H1 (cell line): ENCODE measurements around the gene ZC2HC1C. TPM values are rescaled to one million over a fixed set of nuclear protein-coding genes. Genes with fewer than 3 reads are reported as not detected.

Source experiments
- CTCF ChIA-PET: fragments of 300-600 bp; sonication (Branson Sonifier 250); formaldehyde crosslinking; loops from one replicate; lab custom pipeline; 2021; ENCODE audit not compliant: partially characterized antibody; lab: Charles Lee
- POLR2A ChIA-PET: fragments of 300-600 bp; sonication (Branson Sonifier 250); formaldehyde crosslinking; loops from one replicate; lab custom pipeline; 2021; ENCODE audit warnings: inconsistent platforms; ENCODE audit not compliant: partially characterized antibody; lab: Charles Lee
- DNase-seq, 2 experiments: peaks; one replicate each; pipeline versions ENCODE4 v3.0.0 to v3.0.0-alpha.2; 2010 to 2022; ENCODE audit warnings: low spot score in 2 of 2, low read depth in 1 of 2, mixed read lengths in 1 of 2
- FAIRE-seq: peaks from 2 replicates; lab custom pipeline; 2011; peaks lifted over from hg19 to GRCh38; lab: Jason Lieb, UNC
- H2AFZ ChIP-seq: 2 replicates; pipeline ENCODE4 v1.8.1; 2012; ENCODE audit warnings: low read length, inconsistent platforms
- H2AK5ac ChIP-seq: 2 replicates; pipeline ENCODE4 v1.6.1; 2013; ENCODE audit warnings: low read depth, low read length
- H2BK120ac ChIP-seq: replicated peaks from 2 replicates; pipeline ENCODE3; 2013; ENCODE audit warnings: low read depth, low read length, inconsistent platforms
- H2BK12ac ChIP-seq: 2 replicates; pipeline ENCODE4 v1.6.1; 2013; ENCODE audit warnings: low read depth, low read length
- H2BK15ac ChIP-seq: 2 replicates; pipeline ENCODE4 v1.6.1; 2013; ENCODE audit warnings: low read length
- H2BK20ac ChIP-seq: 2 replicates; pipeline ENCODE4 v1.6.1; 2013; ENCODE audit warnings: low read length
- H2BK5ac ChIP-seq: 2 replicates; pipeline ENCODE4 v1.6.1; 2013; ENCODE audit warnings: low read depth, low read length
- H3K14ac ChIP-seq: 2 replicates; pipeline ENCODE4 v1.6.1; 2013; ENCODE audit warnings: inconsistent platforms; ENCODE audit not compliant: insufficient read length
- H3K18ac ChIP-seq: 2 replicates; pipeline ENCODE4 v1.6.1; 2013; ENCODE audit warnings: low read length; ENCODE audit errors: extremely low read depth
- H3K23ac ChIP-seq: 2 replicates; pipeline ENCODE4 v1.6.1; 2013; ENCODE audit warnings: inconsistent platforms; ENCODE audit not compliant: insufficient read length
- H3K23me2 ChIP-seq: 2 replicates; pipeline ENCODE4 v1.6.1; 2013; ENCODE audit warnings: low read depth, low read length
- H3K27ac ChIP-seq: 2 replicates; pipeline ENCODE4 v1.6.1; 2011; ENCODE audit warnings: low read depth, low read length, inconsistent platforms
- H3K27me3 ChIP-seq, 4 experiments: replicated peaks in 1 of 4; 1 replicate in 1 of 4; 2 replicates in 3 of 4; pipeline versions ENCODE4 v1.6.1 to v1.8.1; 2011 to 2013; ENCODE audit warnings: low read length in 3 of 4, mild to moderate bottlenecking in 3 of 4, inconsistent platforms in 2 of 4, mixed read lengths in 2 of 4, moderate library complexity in 1 of 4; ENCODE audit not compliant: control insufficient read depth in 3 of 4, insufficient read depth in 3 of 4; ENCODE audit errors: extremely low read depth in 1 of 4
- H3K36me3 ChIP-seq, 4 experiments: 2 replicates each; pipeline versions ENCODE4 v1.6.1 to v1.8.1; 2011 to 2013; ENCODE audit warnings: mild to moderate bottlenecking in 4 of 4, low read length in 3 of 4, moderate library complexity in 2 of 4, control low read depth in 1 of 4, inconsistent platforms in 1 of 4; ENCODE audit not compliant: insufficient read depth in 4 of 4, control insufficient read depth in 2 of 4
- H3K4ac ChIP-seq: replicated peaks from 2 replicates; pipeline ENCODE3; 2013; ENCODE audit warnings: low read length, low read depth, mixed read lengths, inconsistent platforms; ENCODE audit not compliant: insufficient read length
- H3K4me1 ChIP-seq, 4 experiments: replicated peaks in 1 of 4; 1 replicate in 1 of 4; 2 replicates in 3 of 4; pipeline versions ENCODE4 v1.6.1 to v1.8.1; 2011 to 2013; ENCODE audit warnings: low read length in 3 of 4, inconsistent platforms in 2 of 4, mixed read lengths in 1 of 4; ENCODE audit not compliant: insufficient read depth in 4 of 4, control insufficient read depth in 3 of 4
- H3K4me2 ChIP-seq, 2 experiments: 2 replicates each; pipeline versions ENCODE4 v1.6.1 to v1.8.1; 2011 to 2013; ENCODE audit warnings: low read depth in 2 of 2, low read length in 2 of 2, control low read depth in 1 of 2, inconsistent platforms in 1 of 2, mild to moderate bottlenecking in 1 of 2; ENCODE audit not compliant: insufficient read depth in 1 of 2
- H3K4me3 ChIP-seq, 4 experiments: fragments of 200-600, 300-600 bp in 1 of 4; sonication (generic), shearing (Covaris generic), sonication (Bioruptor Twin) in 1 of 4; 2 replicates each; pipeline versions ENCODE4 v1.5.1 to v1.8.1; 2011 to 2016; ENCODE audit warnings: low read length in 4 of 4, low read depth in 3 of 4, control low read depth in 2 of 4, inconsistent platforms in 2 of 4, mild to moderate bottlenecking in 2 of 4, mixed read lengths in 1 of 4, moderate library complexity in 1 of 4; ENCODE audit not compliant: insufficient read depth in 2 of 4; ENCODE audit errors: extremely low read depth in 1 of 4
- H3K56ac ChIP-seq: replicated peaks from 2 replicates; pipeline ENCODE3; 2013; ENCODE audit warnings: low read depth, mild to moderate bottlenecking, mixed read lengths, low read length, inconsistent platforms; ENCODE audit not compliant: insufficient read length
- H3K79me1 ChIP-seq: 2 replicates; pipeline ENCODE4 v1.6.1; 2013; ENCODE audit warnings: low read depth, low read length, control low read depth
- H3K79me2 ChIP-seq, 2 experiments: 2 replicates each; pipeline versions ENCODE4 v1.6.1 to v1.8.1; 2012 to 2013; ENCODE audit warnings: low read length in 2 of 2, mild to moderate bottlenecking in 2 of 2, inconsistent platforms in 1 of 2; ENCODE audit not compliant: insufficient read depth in 2 of 2, control insufficient read depth in 1 of 2
- H3K9ac ChIP-seq, 4 experiments: replicated peaks in 1 of 4; 1 replicate in 1 of 4; 2 replicates in 3 of 4; pipeline versions ENCODE4 v1.6.1 to v1.8.1; 2011 to 2013; ENCODE audit warnings: low read depth in 3 of 4, low read length in 3 of 4, control low read depth in 2 of 4, mild to moderate bottlenecking in 2 of 4, moderate library complexity in 2 of 4, inconsistent platforms in 1 of 4; ENCODE audit errors: extremely low read depth in 1 of 4
- H3K9me3 ChIP-seq, 2 experiments: 2 replicates each; pipeline versions ENCODE4 v1.6.1 to v1.8.1; 2012 to 2013; ENCODE audit warnings: mild to moderate bottlenecking in 2 of 2, moderate library complexity in 2 of 2, control low read depth in 1 of 2, inconsistent platforms in 1 of 2, low read depth in 1 of 2, low read length in 1 of 2, mixed read lengths in 1 of 2; ENCODE audit not compliant: insufficient read depth in 2 of 2
- H4K20me1 ChIP-seq, 2 experiments: replicated peaks in 1 of 2; 2 replicates each; pipeline versions ENCODE3 to v1.8.1; 2011 to 2013; ENCODE audit warnings: inconsistent platforms in 2 of 2, low read length in 2 of 2, mild to moderate bottlenecking in 1 of 2; ENCODE audit not compliant: insufficient read depth in 2 of 2, control insufficient read depth in 1 of 2
- H4K5ac ChIP-seq: 2 replicates; pipeline ENCODE4 v1.6.1; 2013; ENCODE audit warnings: low read length, low read depth, mixed read lengths, inconsistent platforms; ENCODE audit not compliant: insufficient read length
- H4K8ac ChIP-seq: 2 replicates; pipeline ENCODE4 v1.8.0; 2013; ENCODE audit warnings: mild to moderate bottlenecking, moderate library complexity, low read length, inconsistent platforms; ENCODE audit not compliant: insufficient read depth; ENCODE audit errors: extremely low read depth
- H4K91ac ChIP-seq: replicated peaks from 2 replicates; pipeline ENCODE3; 2013; ENCODE audit warnings: low read length, mixed read lengths, inconsistent platforms; ENCODE audit not compliant: insufficient read length
- BCL11A ChIP-seq, 2 experiments: IDR thresholded peaks; one replicate each; pipeline ENCODE4 v1.6.1; 2011; ENCODE audit warnings: low read depth in 2 of 2, low read length in 2 of 2, mild to moderate bottlenecking in 2 of 2
- BRCA1 ChIP-seq: IDR thresholded peaks from 2 replicates; pipeline ENCODE4 v1.6.1; 2012; ENCODE audit warnings: low read depth, low read length, improper control_type of control experiment
- CHD2 ChIP-seq: IDR thresholded peaks from 2 replicates; pipeline ENCODE4 v1.6.1; 2012; ENCODE audit warnings: low read length, improper control_type of control experiment
- EP300 ChIP-seq, 2 experiments: IDR thresholded peaks; 1 replicate in 1 of 2; 2 replicates in 1 of 2; pipeline ENCODE4 v1.6.1; 2011 to 2012; ENCODE audit warnings: low read depth in 2 of 2, low read length in 2 of 2, mild to moderate bottlenecking in 2 of 2, borderline replicate concordance in 1 of 2, inconsistent platforms in 1 of 2, moderate library complexity in 1 of 2
- FOSL1 ChIP-seq: IDR thresholded peaks from 2 replicates; pipeline ENCODE4 v1.6.1; 2011; ENCODE audit warnings: mild to moderate bottlenecking, low read depth, low read length, moderate library complexity; ENCODE audit not compliant: insufficient read depth
- PHF8 ChIP-seq: fragments of 200-600 bp; sonication (generic); conservative IDR thresholded peaks from 2 replicates; pipeline ENCODE4 v1.7.1; 2012; ENCODE audit warnings: low read depth, mild to moderate bottlenecking, inconsistent platforms, low read length, moderate library complexity
- SAP30 ChIP-seq: fragments of 300-600 bp; sonication (generic); IDR thresholded peaks from 2 replicates; pipeline ENCODE4 v1.7.1; 2012; ENCODE audit warnings: low read length, moderate library complexity, mild to moderate bottlenecking, inconsistent platforms; ENCODE audit not compliant: insufficient read depth, insufficient replicate concordance
- SIX5 ChIP-seq: IDR thresholded peaks from 2 replicates; pipeline ENCODE4 v1.6.1; 2011; ENCODE audit warnings: mild to moderate bottlenecking, low read depth, low read length
- SP4 ChIP-seq: IDR thresholded peaks from 2 replicates; pipeline ENCODE4 v1.6.1; 2012; ENCODE audit warnings: low read length, inconsistent platforms
- TAF7 ChIP-seq: optimal IDR thresholded peaks from 2 replicates; pipeline ENCODE3; 2011; ENCODE audit warnings: low read depth, mild to moderate bottlenecking, inconsistent platforms, low read length, moderate library complexity, borderline replicate concordance
- TEAD4 ChIP-seq: IDR thresholded peaks from 2 replicates; pipeline ENCODE4 v1.6.1; 2012; ENCODE audit warnings: low read depth, low read length, inconsistent platforms, mixed read lengths
- WGBS, 2 experiments: shearing (Covaris generic) in 1 of 2; methylation state at CpG; one replicate each; pipeline versions ENCODE4 v1.1.6 to v1.1.7; 2013 to 2015; ENCODE audit warnings: low lambda C conversion rate in 2 of 2, mixed read lengths in 2 of 2, inconsistent platforms in 1 of 2, low coverage in 1 of 2, missing lambda C conversion rate in 1 of 2; ENCODE audit not compliant: insufficient replicate concordance in 2 of 2, insufficient coverage in 1 of 2, insufficient read length in 1 of 2; ENCODE audit errors: extremely low coverage in 1 of 2, missing lambda C conversion rate in 1 of 2; 5-methylcytosine and 5-hydroxymethylcytosine counted together
- polyA plus RNA-seq, 7 experiments: library from polyadenylated mRNA; depleted of rRNA in 3 of 7; stranded (reverse) in 5 of 7; unstranded in 2 of 7; fragments of >200 nt in 5 of 7; fragments of 200-250 nt in 2 of 7; gene quantifications; 1 replicate in 5 of 7; 2 replicates in 1 of 7; 4 replicates in 1 of 7; pipeline versions ENCODE4 v1.2.1 to v1.2.3, GENCODE V29; 2011 to 2013; ENCODE audit warnings: missing spikeins in 2 of 7, mixed read lengths in 2 of 7
- total RNA-seq: library from RNA; stranded (reverse); fragmentation: NEBNext Ultra II Directional; extraction: Animal tissue kit (Norgen Biotek cat#: 25700); gene quantifications from 2 replicates; pipeline ENCODE4 v1.2.1, GENCODE V29; 2021

ZC2HC1C gene
- total and polyA plus RNA-seq, 2 of the 8 experiments (the other 6 are each of a cell fraction or from before 2014, with no cell fraction given): 0.57 to 1.2 TPM

- no peak overlapping the region for H3K27ac ChIP-seq
- H3K4me1 ChIP-seq: no peaks in the 10 kb centered on the region; a peak in 2 of 7 replicates
- H3K27me3 ChIP-seq: no peaks in the 10 kb centered on the region
- H2BK20ac ChIP-seq: no peak overlapping the region
- 64% methylated on average over 5 of the region's 5 CpGs; no CpG with 5 or more reads in 1 of the 2 experiments for WGBS, 2 experiments
- no peak for DNase-seq
- peaks cover 5% of the 10 kb centered on the region for H3K79me1 ChIP-seq
- no peak overlapping the region for H2AK5ac ChIP-seq
- no peak overlapping the region for H2BK120ac ChIP-seq
- H2AFZ ChIP-seq: 0 out of 2 replicates have a peak overlapping the region, but pooled peaks have one; percentile 38
- no peak for FAIRE-seq
- 0 out of 2 replicates have a peak overlapping the region, but pooled peaks have one; percentile 47 for H2BK5ac ChIP-seq
- peak overlapping the region; percentile 80 to 98 for H3K4me2 ChIP-seq
- H4K20me1 ChIP-seq: no peaks in the 10 kb centered on the region
- no peak overlapping the region for H3K4ac ChIP-seq
- H3K23me2 ChIP-seq: peaks cover 9% of the 10 kb centered on the region
- peaks cover 0 to 14% of the 10 kb centered on the region in 2 experiments; a peak in 2 of 4 replicates for H3K79me2 ChIP-seq
- no peak overlapping the region for H2BK15ac ChIP-seq
- H2BK12ac ChIP-seq: no peak overlapping the region
- peak overlapping the region; percentile 70 to 87 (median 79) for H3K4me3 ChIP-seq
- peaks cover 0 to 9% (median 3%) of the 10 kb centered on the region in 4 experiments; a peak in 2 of 8 replicates for H3K36me3 ChIP-seq
- no peak overlapping the region for H4K5ac ChIP-seq
- no peak overlapping the region for H3K18ac ChIP-seq
- H4K91ac ChIP-seq: no peak overlapping the region
- H3K23ac ChIP-seq: no peak overlapping the region
- no peak overlapping the region for H4K8ac ChIP-seq
- no peak overlapping the region for H3K56ac ChIP-seq
- TF ChIP-seq PHF8 (no peak), SP4 (no peak), TAF7 (no peak), TEAD4 (no peak), CHD2 (no peak), BRCA1 (no peak), SIX5 (no peak), EP300 (IDR thresholded peaks at IDR 0.05; ENCODE audit: borderline replicate concordance in 1 of 2, low read depth in 2 of 2, low read length in 2 of 2) (no peak), BCL11A (IDR thresholded peaks at IDR 0.05; ENCODE audit: low read depth in 2 of 2, low read length in 2 of 2) (no peak), FOSL1 (no peak), SAP30 (no peak)
- ChIA-PET POLR2A (interaction anchor here (0.9 to 2.2 kb wide), 8 partner anchors 8 to 157 kb away, joined by 3 to 6 read pairs (median 4); no protein-coding TSS in a partner anchor), CTCF (interaction anchor here (0.7 to 5.0 kb wide), 7 partner anchors 25 to 603 kb away, joined by 3 to 34 read pairs (median 3); no protein-coding TSS in a partner anchor)
- H3K14ac ChIP-seq: no peak overlapping the region
- H3K9me3 ChIP-seq: no peaks in the 10 kb centered on the region
- peak overlapping the region in 3 of 4 experiments; percentile 21 to 86 (median 51); a peak in 4 of 7 replicates for H3K9ac ChIP-seq
Measured at GRCh38 chr14:75063013-75063412, 6.4 kb upstream of the ZC2HC1C start.
